Tibial nerve (tissue), 4 donors: Measurements from ENCODE around the gene RTCA.
"Not testable (repeated sequence)": the region's sequence is repeated elsewhere in the genome, so short reads cannot be mapped to it uniquely, and the experiment has no call there.

ENCODE experiments used
- CTCF ChIP-seq, 5 experiments: fragments of 200-600 bp in 3 of 5; fragments of 450-650 bp in 2 of 5; sonication (generic) in 3 of 5; IDR thresholded peaks; one replicate each; pipeline ENCODE4 v1.5.1; 2016 to 2019; ENCODE audit warnings: antibody characterized with exemption in 5 of 5, mild to moderate bottlenecking in 3 of 5, moderate library complexity in 2 of 5
- EP300 ChIP-seq, 2 donors: sonication (generic); formaldehyde crosslinking; IDR thresholded peaks; one replicate each; pipeline ENCODE4 v1.6.1; 2017; ENCODE audit warnings: antibody characterized with exemption in 2 of 2, mild to moderate bottlenecking in 1 of 2

DNA sequence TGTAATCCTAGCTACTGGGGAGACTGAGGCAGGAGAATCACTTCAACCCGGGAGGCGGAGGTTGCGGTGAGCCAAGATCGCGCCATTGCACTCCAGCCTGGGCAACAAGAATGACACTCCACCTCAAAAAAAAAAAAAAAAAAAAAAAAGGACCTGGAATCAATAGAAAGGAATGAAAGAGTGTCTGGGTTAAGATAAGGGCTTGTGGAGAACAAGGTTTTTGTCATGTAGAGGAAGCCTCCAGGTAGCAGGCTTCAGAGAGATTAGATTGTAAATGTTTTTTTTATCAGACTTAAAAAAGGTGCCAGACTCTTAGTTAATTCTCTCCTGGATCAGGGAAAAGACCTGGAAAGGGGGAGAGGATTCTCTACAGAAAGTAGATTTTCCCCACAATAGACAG lies 71.9 kb downstream of the RTCA start:
- not testable (repeated sequence) for TF ChIP-seq CTCF, EP300 (IDR thresholded peaks at IDR 0.05)
